Activated naive CD4-positive, alpha-beta T cell (primary cell): ENCODE measurements around the gene SAMD4A.
A peak's percentile ranks its signal among the peaks of the same experiment; 100 is the strongest.

Experiments
- DNase-seq, 4 experiments: peaks; one replicate each; lab custom pipeline; 2025; lab: John Stamatoyannopoulos, UW

The SAMD4A gene

DNA sequence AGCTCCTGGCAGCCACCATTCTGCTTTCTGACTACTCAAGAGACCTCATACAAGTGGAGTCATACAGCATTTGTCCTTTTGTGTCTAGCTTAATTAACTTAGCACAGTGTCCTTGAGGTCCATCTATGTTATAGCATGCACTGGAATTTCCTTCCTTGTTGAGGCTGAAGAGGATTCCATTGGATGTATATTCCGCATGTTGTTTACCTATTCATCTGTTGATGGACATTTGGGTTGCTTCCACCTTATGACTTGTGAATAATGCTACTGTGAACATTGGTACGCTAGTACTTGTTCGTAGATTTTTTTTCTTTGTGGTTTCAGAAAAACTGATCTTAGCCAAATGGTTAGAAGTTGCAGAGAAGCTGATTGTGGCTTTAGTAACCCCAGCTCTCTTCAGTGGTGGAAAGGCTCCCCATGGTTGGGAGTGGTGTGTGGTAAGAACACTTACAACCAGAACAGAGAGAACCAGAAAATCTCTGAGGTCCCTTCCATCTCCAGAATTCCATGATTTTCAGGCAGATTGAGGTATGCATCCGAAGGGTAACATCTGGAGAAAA, 118.4 kb downstream of the SAMD4A start:
- no peak for DNase-seq

DNA sequence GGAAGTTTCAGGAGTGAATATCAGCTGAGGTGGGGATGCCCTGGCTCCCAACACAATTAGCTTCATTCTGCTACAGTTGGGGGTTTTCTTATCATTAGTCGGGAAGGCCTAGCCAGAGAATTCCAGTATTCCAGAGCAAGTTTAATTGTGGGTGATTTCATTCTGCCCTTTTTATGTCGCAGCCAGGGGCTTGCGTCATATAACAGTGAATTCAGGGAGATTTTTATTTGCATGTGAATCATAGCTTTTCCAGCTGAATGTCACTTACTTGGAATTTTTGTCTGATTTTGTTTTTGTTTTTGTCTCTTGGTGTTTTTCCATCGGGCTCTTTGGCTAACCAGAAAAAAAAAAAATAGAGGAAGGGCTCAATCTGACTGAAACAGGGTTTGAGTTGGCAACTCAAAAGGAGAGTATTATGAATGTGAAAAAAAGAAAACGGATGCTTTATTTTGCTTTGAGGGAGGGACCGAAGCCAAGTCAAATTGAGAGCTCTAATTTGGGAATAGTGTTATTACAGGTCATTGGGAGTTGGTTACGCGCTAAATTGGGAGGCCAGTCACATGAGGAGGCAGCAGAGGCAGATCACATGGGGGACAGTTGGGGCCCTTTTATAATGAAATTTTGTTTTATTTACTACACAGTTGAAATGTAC, 119.4 kb downstream of the SAMD4A start:
- no peak for DNase-seq

DNA sequence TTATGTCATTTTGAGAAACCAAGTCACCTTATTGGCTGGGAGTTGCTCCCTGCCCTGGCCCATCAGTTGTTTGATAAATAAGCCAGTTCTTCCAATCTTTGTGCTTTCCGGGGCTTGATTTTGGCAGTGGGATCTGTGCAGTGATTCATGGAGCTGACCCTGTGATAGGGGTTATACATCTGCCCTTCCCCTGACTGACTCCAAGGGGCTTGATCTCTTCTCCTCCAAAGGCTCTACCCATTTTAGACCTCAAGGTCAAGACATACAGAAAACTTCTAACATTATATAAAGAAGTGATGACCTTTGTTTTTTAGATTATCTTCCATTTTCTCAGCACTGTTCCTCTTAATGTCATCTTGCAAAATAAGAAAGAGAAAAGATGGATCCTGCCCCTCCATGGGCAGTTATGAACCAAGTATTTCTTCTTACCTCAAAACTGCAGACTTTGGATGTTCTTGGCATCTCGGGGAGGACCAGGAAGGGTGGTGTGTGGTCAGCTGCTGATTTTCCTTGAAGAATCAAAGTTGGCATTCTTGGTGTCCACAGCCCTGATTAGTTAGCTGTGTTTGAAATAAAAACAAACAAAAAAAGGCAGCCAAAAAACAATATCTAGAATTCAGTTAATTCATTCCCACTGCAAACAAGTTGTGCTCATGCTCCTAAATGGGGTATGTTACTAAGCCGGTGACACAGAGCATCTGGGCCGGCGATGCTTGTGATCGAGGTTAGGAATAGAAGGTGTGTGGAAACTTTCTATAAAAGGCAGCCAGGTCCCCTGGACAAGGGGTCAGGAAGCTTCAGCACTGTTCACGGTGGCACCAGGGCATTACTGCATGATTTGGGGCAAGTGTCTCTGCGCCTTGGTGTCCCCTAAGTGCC, 120.2 kb downstream of the SAMD4A start:
- no peak for DNase-seq

DNA sequence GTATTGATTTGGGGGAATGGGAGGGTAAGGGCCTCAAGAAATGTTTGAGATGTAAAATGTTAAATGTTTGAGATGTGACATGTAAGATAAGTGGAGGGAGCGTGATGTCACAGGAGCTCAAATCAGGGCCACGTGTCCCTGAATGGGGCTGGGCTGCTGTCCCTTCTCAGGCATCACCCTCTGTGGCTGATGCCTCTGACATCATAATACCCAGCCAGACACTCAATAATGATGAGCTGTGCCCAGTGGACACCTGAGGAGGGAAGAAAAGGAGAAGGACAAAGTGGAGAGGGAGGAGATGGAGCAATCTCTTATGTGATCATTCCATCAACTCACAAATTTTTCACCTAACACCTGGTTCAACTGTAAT, 120.8 kb downstream of the SAMD4A start:
- DNase-seq, result no peak

DNA sequence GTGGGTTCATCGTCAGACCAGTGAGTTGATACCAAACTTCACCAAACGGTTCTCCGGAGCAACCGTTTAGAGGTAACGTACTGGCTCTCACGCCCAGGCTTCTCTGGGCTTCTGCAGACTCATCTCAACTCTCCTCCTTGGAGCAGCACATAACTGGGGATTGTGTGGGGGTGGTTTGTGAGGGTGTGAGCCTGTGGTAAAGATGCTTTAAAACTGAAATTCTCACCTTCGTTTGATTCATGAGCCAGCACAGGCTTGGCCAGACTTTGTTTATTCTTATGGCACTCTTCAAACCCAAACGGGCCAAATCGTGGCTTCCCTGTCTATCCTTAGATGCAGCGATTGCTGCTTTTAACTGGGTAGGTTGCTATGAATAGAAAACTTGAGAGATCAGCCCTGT, 121.3 kb downstream of the SAMD4A start:
- DNase-seq, result no peak

DNA sequence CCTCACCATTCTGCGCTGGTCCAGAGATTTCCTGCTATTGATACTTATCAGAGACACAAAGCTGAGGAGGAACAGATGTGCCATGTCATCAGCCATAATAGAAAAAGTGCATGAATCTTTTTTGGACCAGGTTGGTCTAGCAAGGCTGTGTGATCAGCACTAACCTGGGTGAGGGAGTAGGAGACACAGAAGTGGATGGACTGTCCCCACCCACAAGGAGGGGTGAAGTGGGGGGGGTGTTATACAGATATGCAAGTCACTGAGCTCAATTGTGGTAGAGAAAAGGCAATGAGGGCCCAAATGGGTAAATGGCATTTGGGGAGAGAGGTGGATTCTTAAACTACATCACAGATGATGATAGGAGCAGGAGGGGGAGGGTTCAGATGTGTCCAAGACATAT, 123.0 kb downstream of the SAMD4A start:
- no peak for DNase-seq

DNA sequence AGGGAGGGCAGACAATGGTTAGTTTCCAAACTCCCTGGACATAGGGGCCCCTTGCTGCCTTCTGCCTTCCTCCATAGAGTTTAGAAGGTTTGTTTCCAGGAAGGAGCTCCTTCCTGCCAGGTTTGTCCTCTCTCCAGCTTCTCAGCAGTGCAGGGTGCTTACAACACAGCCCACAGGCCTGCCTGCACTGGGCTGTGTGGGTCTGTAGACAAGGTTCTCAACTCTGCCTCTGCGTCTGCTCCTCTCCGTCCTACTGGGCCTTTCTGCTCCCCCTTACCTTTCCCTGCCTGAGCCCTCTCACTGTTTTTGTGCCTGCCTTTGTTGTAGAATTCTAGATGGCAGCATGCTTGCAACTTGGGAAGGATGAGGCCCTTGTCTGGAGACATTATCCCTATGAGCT, 124.0 kb downstream of the SAMD4A start:
- no peak for DNase-seq

DNA sequence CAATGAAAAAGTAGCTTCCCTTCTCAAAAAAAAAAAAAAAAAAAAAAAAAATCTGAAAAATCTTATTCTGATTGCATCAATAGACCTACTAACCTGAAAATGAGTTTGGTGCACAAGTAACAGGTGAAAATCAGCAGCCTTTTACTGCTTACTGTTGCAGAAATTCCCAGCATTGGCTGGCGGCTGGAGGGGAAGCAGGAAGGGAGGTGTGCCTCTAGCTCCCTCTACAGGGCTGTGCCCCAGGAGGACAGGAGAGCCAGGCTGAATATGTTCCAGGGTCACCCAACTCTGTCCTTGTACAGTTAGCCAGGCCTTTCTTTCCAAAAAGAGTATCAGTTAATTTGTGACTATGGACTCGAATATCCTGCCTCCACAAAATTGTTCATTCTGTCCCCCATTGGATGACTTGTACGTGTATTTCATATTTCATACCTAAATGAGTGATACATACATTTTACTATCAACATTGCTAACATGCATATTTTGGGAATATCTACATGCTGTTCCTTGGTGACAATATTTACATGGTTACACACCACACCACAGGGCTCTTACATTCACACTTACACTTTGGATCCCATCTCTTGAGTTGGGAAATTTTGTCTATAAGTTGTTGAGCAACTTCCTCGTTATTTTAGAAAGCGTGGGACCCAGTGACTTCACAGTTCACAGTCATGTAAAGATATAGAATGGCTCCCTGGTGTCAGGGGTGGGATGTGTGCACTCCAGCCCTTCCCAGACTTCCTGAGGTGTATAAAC, 124.8 kb downstream of the SAMD4A start:
- DNase-seq, result peak in 1 of 4 experiments; percentile 11

DNA sequence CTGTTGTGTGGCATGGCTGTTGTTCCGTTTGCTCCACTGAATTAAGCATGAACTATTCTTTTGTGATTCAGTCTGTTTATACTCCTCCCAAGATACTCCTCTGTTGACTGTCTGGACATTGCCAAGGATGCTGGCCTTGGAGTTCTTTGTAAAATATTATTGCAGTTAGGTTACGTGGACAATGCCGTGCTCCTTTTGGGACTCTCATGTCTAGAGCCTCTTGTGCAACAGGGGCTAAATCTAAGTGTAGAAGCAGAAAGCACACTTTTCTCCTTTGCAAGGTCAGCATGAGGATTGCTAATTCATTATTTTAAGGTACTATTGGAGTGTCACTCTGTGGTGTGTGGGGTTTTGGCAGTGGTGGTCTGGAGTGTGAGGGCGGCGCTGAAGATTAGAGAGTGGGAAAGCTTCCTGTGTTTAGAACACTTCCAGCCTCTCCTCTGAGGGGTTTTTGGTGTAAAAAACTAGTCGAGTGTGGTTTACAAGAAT, 125.4 kb downstream of the SAMD4A start:
- no peak for DNase-seq

DNA sequence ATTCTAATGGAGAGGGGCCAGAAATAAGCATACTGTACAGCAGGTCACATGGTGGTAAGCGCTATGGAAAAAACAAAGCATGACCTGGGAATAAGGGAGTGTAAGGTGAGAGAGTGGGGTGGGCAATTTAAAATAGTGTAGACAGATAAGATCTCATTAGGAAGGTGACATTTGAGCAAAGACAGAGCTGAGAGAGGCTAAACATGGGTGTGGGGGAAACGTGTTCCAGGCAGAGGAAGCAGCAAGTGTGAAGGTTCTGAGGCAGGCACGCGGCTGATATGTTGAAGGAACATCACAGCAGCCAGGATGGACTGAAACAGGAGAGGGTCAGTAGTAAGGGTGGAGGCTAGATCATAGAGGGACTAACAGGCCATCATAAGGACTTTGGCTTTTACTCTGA, 126.8 kb downstream of the SAMD4A start:
- no peak for DNase-seq

DNA sequence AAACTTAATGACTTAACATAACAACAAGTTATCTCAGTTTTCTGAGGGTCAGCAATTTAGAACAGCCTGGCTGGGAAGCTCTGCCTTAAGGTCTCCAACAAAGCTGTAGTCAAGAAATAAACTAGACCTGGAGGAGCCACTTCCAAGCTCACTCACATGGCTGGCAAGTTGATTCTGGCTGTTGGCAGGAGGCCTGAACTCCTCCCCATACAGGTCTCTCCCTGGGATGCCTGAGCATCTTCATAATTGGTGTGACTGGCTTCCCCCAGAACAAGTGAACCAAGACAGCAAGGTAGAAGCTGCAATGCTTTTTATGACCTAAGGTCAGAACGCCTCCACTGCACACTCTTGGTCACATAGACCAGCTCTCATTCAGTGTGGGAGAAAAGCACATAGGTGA, 128.3 kb downstream of the SAMD4A start:
- DNase-seq, result no peak

DNA sequence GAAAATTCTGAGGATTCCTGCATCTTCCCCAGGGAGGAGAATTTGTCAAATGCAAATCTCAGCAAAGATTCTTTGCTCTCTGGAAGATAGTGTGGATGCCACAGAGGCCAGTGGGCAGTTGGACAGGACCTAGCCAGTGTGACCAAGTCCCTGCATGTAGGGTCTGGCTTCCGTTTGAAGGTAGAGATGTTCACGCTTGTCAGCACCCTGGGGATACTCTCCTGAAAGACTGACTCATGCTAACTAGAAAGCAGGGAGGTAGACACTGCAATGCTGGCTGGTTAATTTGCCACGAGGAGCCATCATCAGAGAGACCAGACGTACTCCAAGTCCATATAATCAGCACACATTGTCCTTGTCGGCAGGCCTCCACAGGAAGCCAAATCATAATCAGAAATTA, 130.1 kb downstream of the SAMD4A start:
- no peak for DNase-seq

DNA sequence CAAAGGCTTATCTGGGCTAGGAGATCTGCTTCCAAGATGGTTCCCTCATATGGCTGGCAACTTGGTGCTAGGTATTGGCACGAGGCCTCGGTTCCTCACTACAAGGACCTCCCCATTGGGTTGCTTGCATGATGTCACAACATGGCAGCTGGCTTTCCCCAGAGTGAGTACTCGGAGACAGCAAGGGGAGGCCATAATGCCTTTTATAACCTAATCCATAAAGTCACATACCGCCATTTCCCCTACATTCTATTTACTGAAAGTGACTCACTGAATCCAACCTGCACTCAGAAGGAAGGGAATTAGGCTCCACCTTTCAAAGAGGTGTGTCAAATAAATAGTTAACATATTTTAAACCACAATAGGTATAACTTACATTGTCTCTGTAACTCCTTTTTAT, 130.9 kb downstream of the SAMD4A start:
- no peak for DNase-seq

DNA sequence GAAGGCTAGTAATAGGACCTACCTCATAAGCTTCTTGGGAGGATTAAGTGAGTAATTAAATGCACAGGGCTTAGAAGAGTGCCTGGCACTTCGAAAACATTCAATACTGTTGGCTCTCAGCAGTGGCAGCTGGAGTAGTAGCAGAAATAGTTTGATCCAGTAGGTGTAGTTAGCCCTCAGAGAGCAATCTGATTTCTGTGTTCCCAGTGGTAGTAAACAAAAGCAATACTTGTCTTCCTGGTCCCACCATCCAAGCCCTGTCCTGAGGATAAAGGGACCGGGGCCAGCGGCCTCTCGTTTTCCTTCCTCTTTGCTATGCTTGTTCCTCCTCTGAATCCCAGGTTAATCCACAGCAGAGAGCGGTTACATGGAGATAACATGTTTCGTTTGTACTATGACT, 131.6 kb downstream of the SAMD4A start:
- no peak for DNase-seq

DNA sequence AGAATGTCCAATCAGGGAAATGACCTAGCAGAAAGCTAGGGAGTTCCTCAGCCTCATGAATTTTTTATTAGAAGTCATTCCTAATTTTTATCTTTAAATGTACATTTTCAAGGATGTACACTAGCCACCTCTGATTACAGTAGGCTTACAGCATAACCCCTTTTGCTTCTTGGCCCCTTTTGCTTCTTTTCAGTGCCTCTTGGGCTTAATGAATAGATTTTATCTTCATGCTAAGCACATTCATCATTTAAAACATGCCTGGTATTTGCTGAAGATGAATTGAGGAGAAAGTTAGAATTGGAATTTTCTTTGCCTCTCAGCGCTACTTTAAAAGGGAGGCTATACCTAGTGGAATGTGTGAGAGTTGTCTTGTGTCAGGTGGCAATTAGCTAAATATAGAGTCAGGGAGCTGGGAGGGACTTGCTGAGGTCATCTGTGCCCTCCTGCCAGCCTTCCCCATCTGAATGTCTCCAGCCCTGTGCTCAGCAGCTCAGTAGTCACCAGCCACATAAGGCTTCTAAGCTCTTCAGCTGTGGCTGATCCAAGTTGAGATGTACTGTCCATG, 132.1 kb downstream of the SAMD4A start:
- no peak for DNase-seq

DNA sequence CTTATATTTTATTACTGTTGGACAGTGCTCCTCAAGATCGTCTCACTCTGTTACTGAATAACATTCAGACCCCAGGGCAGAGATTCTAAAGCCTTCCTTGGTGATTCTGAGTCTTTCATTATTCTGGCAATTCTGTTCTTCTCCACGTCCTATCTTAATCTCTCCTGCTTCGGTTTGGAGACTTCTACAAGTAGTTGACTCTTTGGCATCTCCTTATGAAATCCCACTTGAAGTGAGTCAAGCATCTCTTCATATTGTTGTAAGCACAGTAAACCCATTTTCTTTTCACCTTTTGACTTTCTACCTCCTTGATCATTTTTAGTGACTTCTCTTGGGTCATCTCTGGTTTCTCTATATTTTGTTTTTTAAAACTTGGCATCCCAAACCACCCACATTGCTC, 132.8 kb downstream of the SAMD4A start:
- DNase-seq, result no peak

DNA sequence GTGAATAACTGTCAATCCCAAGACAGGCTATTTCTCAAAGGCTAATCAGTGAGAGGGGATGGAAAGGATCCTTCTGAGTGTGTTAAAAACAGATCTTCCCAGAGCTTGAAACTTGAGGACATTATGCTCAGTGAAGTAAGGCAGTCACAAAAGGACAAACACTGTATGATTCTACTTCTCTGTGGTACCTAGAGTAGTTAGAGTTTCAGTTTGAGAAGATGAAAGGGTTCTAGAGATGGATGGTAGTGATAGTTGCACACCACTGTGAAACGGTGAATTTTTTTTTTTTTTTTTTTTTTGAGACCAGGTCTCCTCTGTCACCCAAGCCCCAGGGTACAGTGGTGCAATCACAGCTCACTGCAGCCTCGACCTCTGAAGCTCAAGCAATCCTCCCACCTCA, 133.8 kb downstream of the SAMD4A start:
- no peak for DNase-seq

DNA sequence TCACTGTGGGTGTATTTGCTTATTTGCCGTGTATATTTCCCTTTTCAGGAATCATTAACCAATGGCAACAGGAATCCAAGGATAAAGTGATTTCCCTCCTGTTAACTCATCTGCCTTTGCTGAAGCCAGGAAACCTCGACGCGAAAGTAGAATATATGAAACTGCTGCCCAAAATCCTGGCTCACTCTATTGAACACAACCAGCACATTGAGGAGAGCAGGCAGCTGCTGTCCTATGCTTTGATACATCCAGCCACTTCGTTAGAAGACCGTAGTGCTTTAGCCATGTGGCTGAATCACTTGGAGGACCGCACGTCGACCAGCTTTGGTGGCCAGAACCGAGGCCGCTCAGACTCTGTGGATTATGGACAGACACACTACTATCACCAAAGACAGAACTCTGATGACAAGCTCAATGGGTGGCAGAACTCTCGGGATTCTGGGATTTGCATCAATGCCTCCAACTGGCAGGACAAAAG, 135.1 kb downstream of the SAMD4A start:
- no peak for DNase-seq

DNA sequence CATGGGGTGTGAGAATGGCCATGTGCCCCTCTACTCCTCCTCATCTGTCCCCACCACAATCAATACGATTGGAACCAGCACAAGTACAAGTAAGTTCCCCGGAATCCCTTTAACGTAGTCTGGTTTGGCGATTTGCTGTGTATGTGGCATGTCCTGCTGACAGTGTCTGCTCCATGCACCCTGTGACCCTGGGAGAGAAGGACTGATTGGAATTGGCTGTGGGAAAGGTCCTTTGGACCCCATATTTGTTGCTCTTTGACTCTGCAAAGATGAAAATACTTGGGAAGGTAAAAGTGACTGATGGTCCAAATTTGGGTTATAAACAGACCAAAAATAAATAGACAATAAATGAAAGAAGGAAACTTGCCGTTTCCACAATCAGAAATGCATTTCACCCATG, 135.6 kb downstream of the SAMD4A start:
- DNase-seq, result no peak

DNA sequence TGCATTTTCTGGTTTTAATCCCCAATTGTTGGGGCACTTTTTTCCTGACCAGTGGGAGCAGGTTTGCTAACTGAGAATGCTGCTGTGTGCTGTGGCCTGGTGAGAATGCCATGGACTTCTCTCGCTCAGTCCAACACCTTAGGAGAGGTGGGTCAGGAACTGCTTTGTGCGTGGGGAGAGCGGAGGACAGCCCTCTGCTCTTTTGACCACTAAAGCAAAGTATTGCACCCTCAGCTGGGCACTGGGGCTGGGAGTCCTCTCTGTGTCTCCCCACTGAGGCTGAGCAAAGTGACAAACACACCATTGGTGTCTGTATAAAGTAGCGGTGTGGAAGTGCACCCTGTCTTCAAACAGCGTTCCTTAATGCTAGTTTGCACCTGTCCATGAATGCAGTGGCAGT, 136.2 kb downstream of the SAMD4A start:
- no peak for DNase-seq

DNA sequence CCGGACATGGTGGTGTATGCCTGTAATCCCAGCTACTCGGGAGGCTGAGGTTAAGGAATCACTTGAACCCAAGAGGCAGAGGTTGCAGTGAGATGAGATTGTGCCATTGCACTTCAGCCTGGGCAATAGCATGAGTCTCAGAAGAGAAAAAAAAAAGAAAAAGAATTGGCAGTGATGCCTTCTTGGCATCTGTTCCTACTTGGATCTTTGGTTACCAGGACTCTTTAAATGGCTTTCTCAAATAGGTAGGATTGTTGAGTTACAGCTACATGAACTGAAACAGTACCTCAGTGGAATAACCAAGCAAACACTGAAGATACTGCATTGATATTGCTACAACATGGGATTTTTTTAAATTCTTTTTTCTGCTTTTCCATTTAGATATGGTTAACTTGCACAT, 136.8 kb downstream of the SAMD4A start:
- no peak for DNase-seq

DNA sequence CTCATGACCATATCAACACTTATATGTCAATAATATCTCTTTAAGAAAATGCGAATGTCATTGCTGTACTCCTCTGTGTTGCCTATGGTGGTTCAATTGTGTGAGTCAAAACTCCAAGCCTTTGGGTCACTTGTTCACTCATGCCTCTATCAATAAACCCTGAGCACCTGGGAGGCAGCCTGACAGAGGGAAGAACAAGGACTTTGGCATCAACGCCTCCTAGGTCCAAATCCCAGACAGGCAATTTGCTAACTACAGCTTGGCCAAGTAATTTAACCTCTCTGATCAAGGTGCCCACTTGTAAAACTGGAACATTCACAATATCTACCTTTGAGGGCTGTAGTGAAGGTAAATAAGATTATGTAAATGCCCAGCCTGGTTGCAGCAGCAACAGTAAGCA, 137.8 kb downstream of the SAMD4A start:
- DNase-seq, result no peak
